MV-4-11 (cell line): ENCODE results near the gene EML1.
"Not testable (repeated sequence)": the region's sequence is repeated elsewhere in the genome, so short reads cannot be mapped to it uniquely, and the experiment has no call there.

Experiments used
- DNase-seq: peaks from one replicate; lab custom pipeline; 2025; lab: John Stamatoyannopoulos, UW

Gene EML1

DNA sequence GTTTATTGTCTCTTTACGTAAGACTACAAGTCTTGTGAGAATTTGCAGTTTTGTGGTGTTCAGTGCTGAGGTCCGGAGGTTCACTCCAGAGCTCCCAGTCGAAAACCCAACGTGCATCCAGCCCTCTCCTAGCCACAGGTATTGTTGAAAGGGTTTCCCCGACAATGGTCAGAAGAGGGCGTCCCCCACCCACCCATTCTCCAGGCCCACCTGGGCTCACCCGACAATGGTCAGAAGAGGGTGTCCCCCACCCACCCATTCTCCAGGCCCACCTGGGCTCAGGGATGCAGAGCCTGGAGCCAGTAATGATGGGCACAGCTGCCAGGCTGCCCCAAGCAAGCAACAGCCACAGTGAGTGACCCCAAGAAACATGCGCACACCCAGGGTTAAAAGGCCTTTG, 145.2 kb downstream of the EML1 start:
- no peak for DNase-seq

GRCh38 chr14:99938896-99939295, 145.7 kb downstream of the EML1 start:
- no peak for DNase-seq

DNA sequence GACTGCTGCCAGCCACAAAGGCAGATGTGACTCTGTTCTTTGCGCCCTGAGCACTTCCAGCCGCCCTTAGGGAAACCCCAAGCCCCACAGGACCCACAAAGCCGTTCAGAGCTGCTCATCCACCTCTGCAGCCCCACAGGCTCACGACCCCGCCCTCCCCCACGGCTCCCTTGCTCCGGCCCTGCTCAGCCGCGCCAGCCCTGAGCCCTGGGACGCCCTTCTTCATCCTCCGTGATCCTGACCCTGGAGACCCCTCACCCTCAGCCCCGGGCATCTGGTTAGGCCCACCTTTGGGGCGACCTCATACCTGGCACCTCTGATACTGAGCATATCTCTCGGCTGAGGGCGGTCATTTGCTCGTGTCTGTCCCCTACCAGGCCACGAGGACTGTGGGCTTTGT, 146.2 kb downstream of the EML1 start:
- DNase-seq: no peak

DNA sequence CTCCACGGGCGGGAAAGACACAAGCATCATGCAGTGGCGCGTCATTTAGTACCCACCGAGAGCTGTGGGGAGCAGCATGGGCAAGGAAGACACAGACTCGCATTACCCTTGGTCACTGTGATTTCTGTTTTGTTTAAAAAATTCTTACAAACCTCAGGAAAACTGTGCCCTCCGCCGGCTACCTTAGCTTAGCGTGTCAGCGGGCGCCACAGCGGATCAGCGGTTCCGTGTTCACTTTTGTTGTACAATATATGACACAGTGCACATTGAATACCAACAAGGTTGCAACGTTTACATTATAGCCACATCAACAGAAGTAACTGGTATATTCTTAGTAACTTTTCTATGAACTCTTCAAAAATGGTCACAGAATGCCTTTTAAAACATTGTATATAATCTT, 146.9 kb downstream of the EML1 start:
- no peak for DNase-seq

- DNase-seq: no peak
Measured at GRCh38 chr14:99941211-99941610, 148.0 kb downstream of the EML1 start.

GRCh38 chr14:99943620-99944019, 150.4 kb downstream of the EML1 start:
- DNase-seq: no peak

GRCh38 chr14:99944241-99944651, 151.0 kb downstream of the EML1 start:
- no peak for DNase-seq

- DNase-seq: peak; percentile 79
Measured at GRCh38 chr14:99945732-99946651, 152.8 kb downstream of the EML1 start.

DNA sequence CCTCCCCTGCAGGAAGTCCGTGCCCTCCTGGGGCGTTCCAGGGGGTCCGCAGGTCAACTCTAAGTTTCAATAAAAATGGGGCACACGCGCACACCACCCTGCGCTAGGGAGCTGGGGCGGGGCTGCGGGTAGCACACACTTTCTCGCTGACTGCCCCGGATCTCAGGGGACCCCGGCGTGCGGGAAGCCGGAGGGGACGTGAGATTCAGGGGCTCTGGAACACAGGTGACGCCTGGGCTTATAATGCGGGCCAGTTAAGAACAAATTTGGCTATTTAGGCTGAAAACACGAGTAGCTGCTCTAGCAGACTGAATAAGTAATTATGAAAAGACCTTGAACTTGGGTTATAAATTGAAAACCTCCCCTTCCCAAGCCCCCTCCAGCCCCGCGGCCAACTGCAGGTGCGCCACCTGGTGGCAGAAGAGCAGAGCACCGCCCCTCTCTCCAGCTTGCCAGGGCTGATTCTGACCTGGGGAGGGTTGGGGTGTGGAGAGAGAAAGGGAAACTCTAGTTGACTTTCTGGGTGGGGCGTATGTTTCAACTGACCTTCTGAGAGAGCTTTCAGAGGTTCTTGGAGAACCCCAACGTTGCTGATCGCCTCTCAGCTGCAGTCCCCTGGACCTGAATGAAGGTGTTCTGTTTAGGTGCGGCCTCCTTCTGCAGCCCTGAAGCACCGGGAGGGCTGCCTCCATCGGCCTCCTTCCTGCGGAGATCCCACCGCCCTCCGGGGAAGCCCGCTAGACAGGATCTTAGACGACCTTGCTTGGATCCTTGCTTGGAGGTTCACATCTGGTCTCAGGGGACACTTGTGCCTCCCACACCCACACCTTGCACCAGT, 153.7 kb downstream of the EML1 start:
- DNase-seq: peak; percentile 2

GRCh38 chr14:99947695-99948094, 154.5 kb downstream of the EML1 start:
- DNase-seq: peak; percentile 60

DNA sequence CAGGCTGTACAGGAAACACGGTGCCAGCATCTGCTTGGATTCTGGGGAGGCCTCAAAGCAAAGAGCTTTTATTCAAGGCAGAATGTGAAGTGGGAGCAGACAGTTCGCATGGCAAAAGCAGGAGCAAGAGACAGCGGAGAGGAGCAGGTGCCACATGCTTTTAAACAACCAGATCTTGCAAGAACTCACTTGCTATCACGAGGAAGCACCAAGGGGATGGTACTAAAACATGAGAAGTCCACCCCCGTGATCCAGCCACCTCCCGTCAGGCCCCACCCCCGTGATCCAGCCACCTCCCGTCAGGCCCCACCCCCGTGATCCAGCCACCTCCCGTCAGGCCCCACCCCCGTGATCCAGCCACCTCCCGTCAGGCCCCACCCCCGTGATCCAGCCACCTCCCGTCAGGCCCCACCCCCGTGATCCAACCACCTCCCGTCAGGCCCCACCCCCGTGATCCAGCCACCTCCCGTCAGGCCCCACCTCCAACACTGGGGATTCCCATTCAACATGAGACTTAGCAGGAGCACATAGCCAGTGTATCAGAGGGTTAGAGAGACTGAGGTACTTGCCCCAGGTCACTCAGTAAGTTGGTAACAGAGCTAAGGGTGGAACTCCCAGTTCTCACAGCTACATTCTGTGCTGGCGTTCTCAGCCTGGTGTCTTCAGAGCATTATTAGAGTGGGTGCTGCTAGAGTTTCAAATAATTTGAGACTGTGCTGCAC, 156.0 kb downstream of the EML1 start:
- DNase-seq: not testable (repeated sequence)

DNA sequence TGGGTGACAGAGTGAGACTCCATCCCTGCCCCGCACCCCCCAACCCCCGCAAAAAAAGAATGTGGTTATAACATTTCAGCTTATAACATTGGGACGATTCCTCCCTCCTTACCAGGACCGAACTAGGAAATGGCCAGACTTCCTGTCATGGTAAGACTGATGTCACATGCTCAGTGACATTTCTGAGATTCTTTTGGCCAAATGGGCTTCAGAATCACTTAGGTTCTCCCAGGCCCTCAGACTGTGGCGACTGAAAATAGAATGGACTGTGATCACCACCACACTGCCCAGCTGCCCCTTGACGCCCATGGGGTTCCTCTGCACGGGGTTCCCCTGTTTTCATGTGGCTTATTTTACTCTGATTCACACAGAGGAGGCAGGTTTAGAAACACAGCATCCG, 157.0 kb downstream of the EML1 start:
- no peak for DNase-seq

GRCh38 chr14:99951085-99951484, 157.9 kb downstream of the EML1 start:
- DNase-seq: no peak

- no peak for DNase-seq
Measured at GRCh38 chr14:99952039-99952438, 158.8 kb downstream of the EML1 start.

GRCh38 chr14:99952453-99952852, 159.2 kb downstream of the EML1 start:
- DNase-seq: no peak

DNA sequence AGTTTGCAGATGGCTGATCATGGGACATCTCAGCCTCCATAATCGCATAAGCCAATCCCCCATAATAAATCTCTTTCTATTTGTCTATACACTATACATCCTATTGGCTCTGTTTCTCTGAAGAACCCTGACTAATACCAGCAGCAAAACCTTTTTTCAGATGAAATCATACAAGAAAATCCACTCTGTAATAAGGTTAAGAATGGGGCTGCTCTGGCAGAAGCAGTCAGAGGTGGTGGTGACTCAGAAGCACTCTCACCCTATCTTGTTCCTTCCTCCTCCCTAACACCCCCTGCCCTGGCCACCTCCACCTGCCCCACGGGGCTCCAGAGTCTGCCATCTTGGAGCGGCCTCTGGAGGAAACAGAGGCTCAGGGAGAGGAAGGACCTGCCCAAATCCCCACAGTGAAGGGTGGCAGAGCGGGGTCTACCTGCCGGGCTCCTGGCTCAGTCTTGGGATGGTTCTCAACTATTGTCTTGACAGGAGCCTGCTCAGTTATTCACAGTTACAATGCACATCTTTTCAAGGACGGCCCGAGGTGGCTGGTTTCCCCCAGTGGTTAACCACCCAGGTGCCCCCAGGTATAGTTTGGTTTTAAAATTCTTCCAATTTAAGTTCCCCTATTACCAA, 162.7 kb downstream of the EML1 start:
- no peak for DNase-seq

DNA sequence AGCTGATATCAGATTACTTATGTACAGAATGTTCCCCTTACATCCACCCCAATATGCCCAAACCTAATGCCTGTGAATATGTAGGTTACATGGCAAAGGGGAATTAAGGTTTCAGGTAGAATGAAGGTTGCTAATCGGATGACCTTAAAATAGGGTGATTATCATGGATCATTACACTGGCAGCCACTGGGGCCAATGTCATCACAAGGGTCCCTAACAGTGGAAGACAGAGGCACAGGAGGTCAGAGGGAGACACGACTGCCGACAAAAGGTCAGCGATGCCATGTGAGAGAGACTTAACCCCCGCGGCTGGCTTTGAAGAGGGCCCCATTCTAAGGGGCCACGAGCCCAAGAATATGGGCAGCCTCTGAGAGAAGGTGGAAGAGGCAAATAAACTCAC, 165.2 kb downstream of the EML1 start:
- no peak for DNase-seq

DNA sequence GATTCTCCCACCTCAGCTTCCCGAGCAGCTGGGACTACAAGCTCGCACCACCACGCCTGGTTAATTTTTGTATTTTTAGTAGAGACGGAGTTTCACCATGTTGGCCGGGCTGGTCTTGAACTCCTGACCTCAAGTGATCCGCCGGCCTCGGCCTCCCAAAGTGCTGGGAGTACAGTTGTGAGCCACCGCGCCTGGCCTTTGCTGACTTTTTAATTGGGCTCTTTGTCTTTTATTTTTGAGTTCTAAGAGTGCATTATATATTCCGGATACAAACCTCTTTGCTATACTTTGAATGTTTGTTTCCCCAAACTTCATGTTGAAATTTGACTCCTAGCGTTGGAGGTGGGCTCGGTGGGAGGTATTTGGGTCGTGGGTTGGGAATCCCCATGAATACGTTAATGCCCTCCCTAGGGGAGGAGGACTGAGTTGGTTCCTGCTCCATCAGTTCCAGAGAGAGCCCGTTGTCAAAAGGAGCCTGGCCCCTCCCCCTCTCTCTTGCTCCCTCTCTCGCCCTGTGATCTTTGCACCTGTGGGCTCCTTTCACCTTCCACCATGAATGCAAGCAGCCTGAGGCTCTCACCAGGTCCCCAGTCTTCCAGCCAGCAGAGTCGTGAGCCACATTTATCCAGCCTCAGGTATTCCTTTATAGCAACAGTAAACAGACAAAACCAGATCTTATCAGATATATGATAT, 168.8 kb downstream of the EML1 start:
- no peak for DNase-seq

- DNase-seq: no peak
Measured at GRCh38 chr14:99964979-99965378, 171.8 kb downstream of the EML1 start.

GRCh38 chr14:99966037-99966835, 173.0 kb downstream of the EML1 start:
- DNase-seq: no peak
